ENCODE data around the gene AIFM2. TPM values are rescaled to one million over a fixed set of nuclear protein-coding genes. Genes with fewer than 3 reads are reported as not detected.

Gene AIFM2
- total and polyA plus RNA-seq, 4 donors, result 5.0 to 20.3 (median 9.7) TPM

DNA sequence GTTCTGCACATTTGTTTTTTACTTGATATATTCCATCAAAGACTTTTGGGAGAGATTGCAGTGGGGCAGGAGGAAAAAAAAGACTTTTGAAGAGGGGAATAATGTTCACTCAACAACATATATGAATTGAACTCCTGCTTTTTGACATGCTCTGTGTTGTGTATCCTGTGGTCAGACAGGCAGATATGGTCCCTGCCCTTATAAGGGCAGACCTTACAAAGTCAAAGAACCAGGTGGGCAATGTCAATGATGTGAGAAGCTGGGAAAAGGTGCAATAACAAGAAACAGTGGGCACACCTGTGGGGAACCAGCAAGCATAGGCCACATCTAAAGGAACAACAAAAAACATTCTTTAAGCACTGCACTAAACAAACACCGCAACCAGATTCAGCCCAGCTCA, 8.2 kb downstream of the AIFM2 start:
- H3K27me3 ChIP-seq (ENCODE audit: control insufficient read depth in 4 of 4, insufficient read depth in 4 of 4, low read length in 3 of 4), result no peaks in the 10 kb centered on the region
- H3K36me3 ChIP-seq (ENCODE audit: control insufficient read depth in 4 of 4, insufficient read depth in 3 of 4, low read depth in 1 of 4, low read length in 3 of 4), result peaks cover 3 to 18% (median 6%) of the 10 kb centered on the region in 4 donors
- H3K4me1 ChIP-seq (ENCODE audit: control insufficient read depth in 4 of 4, insufficient read depth in 4 of 4, low read length in 3 of 4), result no peaks in the 10 kb centered on the region
- 97% methylated on average over 1 of the region's 1 CpG for WGBS
- no peak overlapping the region for H3K9ac ChIP-seq (ENCODE audit: low read depth in 1 of 2, low read length in 2 of 2)
- H3K9me3 ChIP-seq (ENCODE audit: control insufficient read depth in 4 of 4, low read length in 3 of 4), result no peaks in the 10 kb centered on the region
- no peak for DNase-seq (ENCODE audit: low spot score)
- TF ChIP-seq HNF4G (IDR thresholded peaks at IDR 0.05) (no peak), FOXA2 (IDR thresholded peaks at IDR 0.05) (no peak), EGR1 (IDR thresholded peaks at IDR 0.05; ENCODE audit: low read depth in 2 of 2) (no peak), HNF4A (conservative IDR thresholded peaks at IDR 0.05) (no peak), YY1 (IDR thresholded peaks at IDR 0.05) (no peak), NR2F2 (IDR thresholded peaks at IDR 0.05) (no peak), RAD21 (IDR thresholded peaks at IDR 0.05) (no peak), FOXA1 (IDR thresholded peaks at IDR 0.05) (no peak), GABPA (IDR thresholded peaks at IDR 0.05 in 1 of 2, conservative IDR thresholded peaks at IDR 0.05 in 1 of 2) (no peak), JUND (IDR thresholded peaks at IDR 0.05) (no peak), RXRA (IDR thresholded peaks at IDR 0.05) (no peak), SP1 (IDR thresholded peaks at IDR 0.05) (no peak), TAF1 (conservative IDR thresholded peaks at IDR 0.05) (no peak)
- TF ChIP-seq, protein P1, sequence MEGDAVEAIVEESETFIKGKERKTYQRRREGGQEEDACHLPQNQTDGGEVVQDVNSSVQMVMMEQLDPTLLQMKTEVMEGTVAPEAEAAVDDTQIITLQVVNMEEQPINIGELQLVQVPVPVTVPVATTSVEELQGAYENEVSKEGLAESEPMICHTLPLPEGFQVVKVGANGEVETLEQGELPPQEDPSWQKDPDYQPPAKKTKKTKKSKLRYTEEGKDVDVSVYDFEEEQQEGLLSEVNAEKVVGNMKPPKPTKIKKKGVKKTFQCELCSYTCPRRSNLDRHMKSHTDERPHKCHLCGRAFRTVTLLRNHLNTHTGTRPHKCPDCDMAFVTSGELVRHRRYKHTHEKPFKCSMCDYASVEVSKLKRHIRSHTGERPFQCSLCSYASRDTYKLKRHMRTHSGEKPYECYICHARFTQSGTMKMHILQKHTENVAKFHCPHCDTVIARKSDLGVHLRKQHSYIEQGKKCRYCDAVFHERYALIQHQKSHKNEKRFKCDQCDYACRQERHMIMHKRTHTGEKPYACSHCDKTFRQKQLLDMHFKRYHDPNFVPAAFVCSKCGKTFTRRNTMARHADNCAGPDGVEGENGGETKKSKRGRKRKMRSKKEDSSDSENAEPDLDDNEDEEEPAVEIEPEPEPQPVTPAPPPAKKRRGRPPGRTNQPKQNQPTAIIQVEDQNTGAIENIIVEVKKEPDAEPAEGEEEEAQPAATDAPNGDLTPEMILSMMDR (IDR thresholded peaks at IDR 0.05; ENCODE audit: low read depth, low read length, missing input control), result no peak
- TF ChIP-seq, protein P2, sequence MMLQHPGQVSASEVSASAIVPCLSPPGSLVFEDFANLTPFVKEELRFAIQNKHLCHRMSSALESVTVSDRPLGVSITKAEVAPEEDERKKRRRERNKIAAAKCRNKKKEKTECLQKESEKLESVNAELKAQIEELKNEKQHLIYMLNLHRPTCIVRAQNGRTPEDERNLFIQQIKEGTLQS (IDR thresholded peaks at IDR 0.05), result no peak
- TF ChIP-seq, protein P3, sequence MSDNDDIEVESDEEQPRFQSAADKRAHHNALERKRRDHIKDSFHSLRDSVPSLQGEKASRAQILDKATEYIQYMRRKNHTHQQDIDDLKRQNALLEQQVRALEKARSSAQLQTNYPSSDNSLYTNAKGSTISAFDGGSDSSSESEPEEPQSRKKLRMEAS (IDR thresholded peaks at IDR 0.05), result no peak
- TF ChIP-seq, protein P4, sequence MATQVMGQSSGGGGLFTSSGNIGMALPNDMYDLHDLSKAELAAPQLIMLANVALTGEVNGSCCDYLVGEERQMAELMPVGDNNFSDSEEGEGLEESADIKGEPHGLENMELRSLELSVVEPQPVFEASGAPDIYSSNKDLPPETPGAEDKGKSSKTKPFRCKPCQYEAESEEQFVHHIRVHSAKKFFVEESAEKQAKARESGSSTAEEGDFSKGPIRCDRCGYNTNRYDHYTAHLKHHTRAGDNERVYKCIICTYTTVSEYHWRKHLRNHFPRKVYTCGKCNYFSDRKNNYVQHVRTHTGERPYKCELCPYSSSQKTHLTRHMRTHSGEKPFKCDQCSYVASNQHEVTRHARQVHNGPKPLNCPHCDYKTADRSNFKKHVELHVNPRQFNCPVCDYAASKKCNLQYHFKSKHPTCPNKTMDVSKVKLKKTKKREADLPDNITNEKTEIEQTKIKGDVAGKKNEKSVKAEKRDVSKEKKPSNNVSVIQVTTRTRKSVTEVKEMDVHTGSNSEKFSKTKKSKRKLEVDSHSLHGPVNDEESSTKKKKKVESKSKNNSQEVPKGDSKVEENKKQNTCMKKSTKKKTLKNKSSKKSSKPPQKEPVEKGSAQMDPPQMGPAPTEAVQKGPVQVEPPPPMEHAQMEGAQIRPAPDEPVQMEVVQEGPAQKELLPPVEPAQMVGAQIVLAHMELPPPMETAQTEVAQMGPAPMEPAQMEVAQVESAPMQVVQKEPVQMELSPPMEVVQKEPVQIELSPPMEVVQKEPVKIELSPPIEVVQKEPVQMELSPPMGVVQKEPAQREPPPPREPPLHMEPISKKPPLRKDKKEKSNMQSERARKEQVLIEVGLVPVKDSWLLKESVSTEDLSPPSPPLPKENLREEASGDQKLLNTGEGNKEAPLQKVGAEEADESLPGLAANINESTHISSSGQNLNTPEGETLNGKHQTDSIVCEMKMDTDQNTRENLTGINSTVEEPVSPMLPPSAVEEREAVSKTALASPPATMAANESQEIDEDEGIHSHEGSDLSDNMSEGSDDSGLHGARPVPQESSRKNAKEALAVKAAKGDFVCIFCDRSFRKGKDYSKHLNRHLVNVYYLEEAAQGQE (IDR thresholded peaks at IDR 0.05), result no peak
- TF ChIP-seq, protein P5, sequence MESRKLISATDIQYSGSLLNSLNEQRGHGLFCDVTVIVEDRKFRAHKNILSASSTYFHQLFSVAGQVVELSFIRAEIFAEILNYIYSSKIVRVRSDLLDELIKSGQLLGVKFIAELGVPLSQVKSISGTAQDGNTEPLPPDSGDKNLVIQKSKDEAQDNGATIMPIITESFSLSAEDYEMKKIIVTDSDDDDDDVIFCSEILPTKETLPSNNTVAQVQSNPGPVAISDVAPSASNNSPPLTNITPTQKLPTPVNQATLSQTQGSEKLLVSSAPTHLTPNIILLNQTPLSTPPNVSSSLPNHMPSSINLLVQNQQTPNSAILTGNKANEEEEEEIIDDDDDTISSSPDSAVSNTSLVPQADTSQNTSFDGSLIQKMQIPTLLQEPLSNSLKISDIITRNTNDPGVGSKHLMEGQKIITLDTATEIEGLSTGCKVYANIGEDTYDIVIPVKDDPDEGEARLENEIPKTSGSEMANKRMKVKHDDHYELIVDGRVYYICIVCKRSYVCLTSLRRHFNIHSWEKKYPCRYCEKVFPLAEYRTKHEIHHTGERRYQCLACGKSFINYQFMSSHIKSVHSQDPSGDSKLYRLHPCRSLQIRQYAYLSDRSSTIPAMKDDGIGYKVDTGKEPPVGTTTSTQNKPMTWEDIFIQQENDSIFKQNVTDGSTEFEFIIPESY (IDR thresholded peaks at IDR 0.05), result no peak
- no peak overlapping the region for H3K27ac ChIP-seq (ENCODE audit: low read depth in 1 of 2, low read length in 2 of 2)
- H3K4me3 ChIP-seq (ENCODE audit: low read depth in 1 of 3, low read length in 3 of 3), result no peak overlapping the region

Measured in liver (tissue), 9 donors.